A549 (cell line): Measurements from ENCODE around the gene KCNMA1. TPM values are rescaled to one million over a fixed set of nuclear protein-coding genes. Genes with fewer than 3 reads are reported as not detected.

ENCODE experiments used
- ATAC-seq, 2 experiments: fragments of 200-7000 bp in 1 of 2; fragments of >200 bp in 1 of 2; cut with Nextera tagmentation in 1 of 2; cut with Tn5 transposase in 1 of 2; 3 replicates each; pipeline versions ENCODE4 v1.8.0 to v1.9.1; 2018 to 2020; ENCODE audit warnings: mild to moderate bottlenecking in 1 of 2, moderate library complexity in 1 of 2
- CTCF ChIA-PET: fragments of 300-600 bp; sonication (Branson Sonifier 250); formaldehyde crosslinking; extraction: SDS; loops from one replicate; lab custom pipeline; 2021; ENCODE audit warnings: antibody characterized with exemption, inconsistent platforms; lab: Yijun Ruan, JAX
- POLR2A ChIA-PET: fragments of 350-600 bp; formaldehyde crosslinking; extraction: SDS; loops from one replicate; lab custom pipeline; 2021; ENCODE audit warnings: antibody characterized with exemption, inconsistent platforms; lab: Yijun Ruan, JAX
- DNase-seq, 2 experiments: peaks; one replicate each; pipeline versions ENCODE4 v3.0.0 to v3.0.0-alpha.2; 2011 to 2016; ENCODE audit warnings: low read depth in 1 of 2, low spot score in 1 of 2
- FAIRE-seq: peaks from 2 replicates; lab custom pipeline; 2011; peaks lifted over from hg19 to GRCh38; lab: Jason Lieb, UNC
- H3K27ac ChIP-seq, 2 experiments: fragments of >200 bp; sonication (Bioruptor Twin); formaldehyde crosslinking; 3 replicates each; pipeline ENCODE4 v1.5.1; 2016 to 2017
- H3K4me1 ChIP-seq: fragments of >200 bp; sonication (Bioruptor Twin); formaldehyde crosslinking; 3 replicates; pipeline ENCODE4 v1.6.1; 2016
- H3K4me2 ChIP-seq: fragments of >200 bp; sonication (Bioruptor Twin); formaldehyde crosslinking; 3 replicates; pipeline ENCODE4 v1.6.1; 2016
- H3K4me3 ChIP-seq: fragments of >200 bp; sonication (Bioruptor Twin); formaldehyde crosslinking; 3 replicates; pipeline ENCODE4 v1.5.1; 2016
- H3K9me3 ChIP-seq: fragments of >200 bp; sonication (Bioruptor Twin); formaldehyde crosslinking; 3 replicates; pipeline ENCODE4 v1.6.1; 2016
- ATOH8 ChIP-seq: fragments of 250-450 bp; sonication (Bioruptor Pico); IDR thresholded peaks from 2 replicates; pipeline ENCODE4 v1.5.0; 2020; ENCODE audit warnings: low read depth, mild to moderate bottlenecking, moderate library complexity
- BHLHE40 ChIP-seq: IDR thresholded peaks from 2 replicates; pipeline ENCODE4 v1.6.1; 2012; ENCODE audit warnings: low read depth, low read length, inconsistent platforms
- CHD2 ChIP-seq: fragments of 150-350 bp; IDR thresholded peaks from 2 replicates; pipeline ENCODE4 v1.6.1; 2014; ENCODE audit warnings: low read length; ENCODE audit not compliant: partially characterized antibody
- E2F6 ChIP-seq: IDR thresholded peaks from 2 replicates; pipeline ENCODE4 v1.6.1; 2012; ENCODE audit warnings: low read depth, borderline replicate concordance
- EHMT2 ChIP-seq: fragments of 200-600 bp; sonication (generic); IDR thresholded peaks from 2 replicates; pipeline ENCODE4 v1.6.1; 2016; ENCODE audit warnings: antibody characterized with exemption, low read depth, mild to moderate bottlenecking, moderate library complexity
- ESRRA ChIP-seq: fragments of 150-350 bp; IDR thresholded peaks from 2 replicates; pipeline ENCODE4 v1.6.1; 2014; ENCODE audit warnings: mild to moderate bottlenecking, low read length, borderline replicate concordance
- FOSB ChIP-seq: fragments of 250-450 bp; sonication (Bioruptor Pico); IDR thresholded peaks from 2 replicates; pipeline ENCODE4 v1.5.0; 2020; ENCODE audit warnings: mild to moderate bottlenecking, moderate library complexity
- FOSL2 ChIP-seq, 2 experiments: fragments of 450-650 bp in 1 of 2; fragments of >200 bp in 1 of 2; sonication (Bioruptor Twin) in 1 of 2; formaldehyde crosslinking; IDR thresholded peaks; 2 replicates each; pipeline versions ENCODE4 v1.5.0 to v1.6.1; 2016 to 2020; ENCODE audit warnings: mild to moderate bottlenecking in 1 of 2, moderate library complexity in 1 of 2
- KDM1A ChIP-seq: fragments of 200-600 bp; sonication (generic); IDR thresholded peaks from 2 replicates; pipeline ENCODE4 v1.6.1; 2016; ENCODE audit warnings: low read depth, mild to moderate bottlenecking
- KDM5A ChIP-seq: fragments of 200-600 bp; sonication (generic); IDR thresholded peaks from 2 replicates; pipeline ENCODE4 v1.6.1; 2016; ENCODE audit warnings: antibody characterized with exemption, mild to moderate bottlenecking
- MAFK ChIP-seq: fragments of 450-650 bp; IDR thresholded peaks from 2 replicates; pipeline ENCODE4 v1.6.1; 2014; ENCODE audit not compliant: partially characterized antibody
- MAX ChIP-seq: IDR thresholded peaks from 2 replicates; pipeline ENCODE4 v1.6.1; 2012
- NFE2L2 ChIP-seq: fragments of 150-350 bp; conservative IDR thresholded peaks from 2 replicates; pipeline ENCODE4 v1.6.1; 2014; ENCODE audit warnings: low read length
- NR3C1 ChIP-seq: fragments of >200 bp; sonication (Bioruptor Twin); formaldehyde crosslinking; IDR thresholded peaks from 3 replicates; pipeline ENCODE4 v1.6.1; 2017
- PBX3 ChIP-seq: IDR thresholded peaks from 2 replicates; pipeline ENCODE4 v1.6.1; 2012
- POLR2A ChIP-seq: IDR thresholded peaks from 2 replicates; pipeline ENCODE4 v1.6.1; 2012; ENCODE audit warnings: mild to moderate bottlenecking, low read length
- REST ChIP-seq: fragments of 200-600 bp; sonication (generic); IDR thresholded peaks from 2 replicates; pipeline ENCODE4 v1.6.1; 2016; ENCODE audit warnings: antibody characterized with exemption, mild to moderate bottlenecking, moderate library complexity
- RNF2 ChIP-seq: fragments of 200-600 bp; sonication (generic); IDR thresholded peaks from 2 replicates; pipeline ENCODE4 v1.6.1; 2016; ENCODE audit warnings: low read depth, mild to moderate bottlenecking, antibody characterized with exemption, moderate library complexity, borderline replicate concordance
- SMC3 ChIP-seq: fragments of >200 bp; sonication (Bioruptor Twin); formaldehyde crosslinking; IDR thresholded peaks from 3 replicates; pipeline ENCODE4 v1.6.1; 2018; ENCODE audit warnings: inconsistent platforms
- SREBF2 ChIP-seq: fragments of 450-650 bp; IDR thresholded peaks from 2 replicates; pipeline ENCODE4 v1.6.1; 2014; ENCODE audit warnings: mild to moderate bottlenecking, moderate library complexity
- ZFP36 ChIP-seq: fragments of 450-650 bp; IDR thresholded peaks from 2 replicates; pipeline ENCODE4 v1.6.1; 2014; ENCODE audit warnings: borderline replicate concordance; ENCODE audit not compliant: partially characterized antibody
- WGBS: methylation state at CpG from one replicate; pipeline ENCODE4 v1.1.6; 2017; ENCODE audit errors: missing lambda C conversion rate; 5-methylcytosine and 5-hydroxymethylcytosine counted together
- polyA plus RNA-seq, 4 experiments: library from polyadenylated mRNA; depleted of rRNA in 3 of 4; stranded (reverse); fragments of >200 nt; fragmentation: RNase III in 1 of 4; extraction: RNeasy Plus Mini Kit Qiagen cat#74134 plus additional on column Dnase treatment in 1 of 4; gene quantifications; 2 replicates in 3 of 4; 3 replicates in 1 of 4; pipeline ENCODE4 v1.2.3, GENCODE V29; 2011 to 2017

The KCNMA1 gene
- polyA plus RNA-seq, 2 of the 4 experiments (the other 2 are of a cell fraction), result 14.9 to 30.6 TPM

GRCh38 chr10:77056650-77057049 lies 581.0 kb downstream of the KCNMA1 start (continued):
- no peak for TF ChIP-seq PBX3

GRCh38 chr10:77052593-77052992 lies 585.0 kb downstream of the KCNMA1 start:
- ChIA-PET POLR2A (no interaction called here), CTCF (interaction anchor here (1.1 kb wide), 1 partner anchor 15 kb away, joined by 3 read pairs; no protein-coding TSS in a partner anchor)
- TF ChIP-seq POLR2A, result no peak
- TF ChIP-seq ATOH8 (CRISPR knock-in tag), result no peak
- peak; percentile 89 for TF ChIP-seq MAFK
- TF ChIP-seq SMC3, result no peak
- no peak for TF ChIP-seq ESRRA
- TF ChIP-seq KDM5A, result no peak
- no peak for TF ChIP-seq NR3C1
- DNase-seq (no peak), ATAC-seq (no peak), FAIRE-seq (no peak)
- Histone ChIP-seq H3K4me2 (no peak overlapping the region), H3K4me1 (0 out of 3 replicates have a peak, but pooled peaks cover 3% of the 10 kb centered on the region), H3K4me3 (no peak overlapping the region), H3K27ac (no peak overlapping the region), H3K9me3 (no peaks in the 10 kb centered on the region)
- WGBS, result 51% methylated on average over 2 of the region's 2 CpGs

- Histone ChIP-seq H3K4me3 (no peak overlapping the region), H3K27ac (no peak overlapping the region), H3K9me3 (no peaks in the 10 kb centered on the region), H3K4me2 (no peak overlapping the region), H3K4me1 (0 out of 3 replicates have a peak, but pooled peaks cover 3% of the 10 kb centered on the region)
- ChIA-PET POLR2A (no interaction called here), CTCF (interaction anchor here (0.7 to 1.3 kb wide), 5 partner anchors 10 to 57 kb away, joined by 3 to 4 read pairs (median 3); no protein-coding TSS in a partner anchor)
- DNase-seq (no peak), FAIRE-seq (no peak), ATAC-seq (no peak)
- TF ChIP-seq RNF2, result no peak
- no peak for TF ChIP-seq EHMT2
- no peak for TF ChIP-seq SREBF2
- no peak for TF ChIP-seq FOSL2 (IDR thresholded peaks at IDR 0.05)
- TF ChIP-seq FOSL2 (CRISPR knock-in tag; IDR thresholded peaks at IDR 0.05), result no peak
- no peak for TF ChIP-seq MAX
- no peak for TF ChIP-seq CHD2
- TF ChIP-seq NFE2L2, result no peak
- no peak for TF ChIP-seq BHLHE40
- TF ChIP-seq E2F6, result no peak
- no peak for TF ChIP-seq KDM1A
- TF ChIP-seq REST, result no peak
- no peak for TF ChIP-seq PBX3
- TF ChIP-seq ZFP36, result no peak
- TF ChIP-seq POLR2A, result no peak
- no peak for TF ChIP-seq FOSB (CRISPR knock-in tag)
Measured at GRCh38 chr10:77051837-77052236, 585.8 kb downstream of the KCNMA1 start.
